Lung (tissue), 12 donors: ENCODE measurements around the gene FRRS1. TPM values are rescaled to one million over a fixed set of nuclear protein-coding genes. Genes with fewer than 3 reads are reported as not detected.

Experiments used
- ATAC-seq: fragments of 200-7000 bp; cut with Tn5 transposase; one replicate; pipeline ENCODE4 v1.9.1; 2020; ENCODE audit warnings: moderate number of reproducible peaks; ENCODE audit not compliant: insufficient read depth, low FRiP score
- DNase-seq, 3 donors: peaks; one replicate each; pipeline ENCODE4 v3.0.0-alpha.2; 2013 to 2017
- H3K27ac ChIP-seq, 2 donors: one replicate each; pipeline ENCODE4 v1.5.1; 2013; ENCODE audit warnings: mild to moderate bottlenecking in 2 of 2, moderate library complexity in 2 of 2, control low read depth in 1 of 2, inconsistent platforms in 1 of 2, low read depth in 1 of 2, low read length in 1 of 2
- H3K27me3 ChIP-seq, 3 donors: one replicate each; pipeline ENCODE4 v1.5.1; 2013; ENCODE audit warnings: low read length in 2 of 3; ENCODE audit not compliant: control insufficient read depth in 3 of 3, insufficient read depth in 3 of 3
- H3K36me3 ChIP-seq, 4 donors: one replicate each; pipeline ENCODE4 v1.5.1; 2013; ENCODE audit warnings: low read length in 4 of 4, mild to moderate bottlenecking in 1 of 4, moderate library complexity in 1 of 4; ENCODE audit not compliant: control insufficient read depth in 4 of 4, insufficient read depth in 4 of 4
- H3K4me1 ChIP-seq, 5 donors: one replicate each; pipeline ENCODE4 v1.5.1; 2013; ENCODE audit warnings: low read length in 5 of 5, mild to moderate bottlenecking in 2 of 5, moderate library complexity in 1 of 5; ENCODE audit not compliant: control insufficient read depth in 5 of 5, insufficient read depth in 5 of 5
- H3K4me3 ChIP-seq: one replicate; pipeline ENCODE4 v1.5.1; 2013; ENCODE audit warnings: mild to moderate bottlenecking, control low read depth, moderate library complexity
- H3K9ac ChIP-seq, 2 donors: one replicate each; pipeline ENCODE4 v1.5.1; 2013; ENCODE audit warnings: low read length in 2 of 2, control low read depth in 1 of 2; ENCODE audit not compliant: insufficient read depth in 1 of 2
- H3K9me3 ChIP-seq, 4 donors: one replicate each; pipeline ENCODE4 v1.5.1; 2013; ENCODE audit warnings: low read length in 3 of 4, mild to moderate bottlenecking in 1 of 4, moderate library complexity in 1 of 4; ENCODE audit not compliant: control insufficient read depth in 4 of 4, insufficient read depth in 3 of 4
- WGBS, 2 donors: extraction: QIAGEN DNeasy Blood & Tissue Kit; methylation state at CpG; one replicate each; pipeline ENCODE4 v1.1.7; 2013; 5-methylcytosine and 5-hydroxymethylcytosine counted together
- polyA plus RNA-seq, 2 donors: library from polyadenylated mRNA; stranded (reverse); fragments of 200-250 nt; gene quantifications; one replicate each; pipeline ENCODE4 v1.2.1, GENCODE V29; 2013
- total RNA-seq, 2 donors: library from RNA; depleted of rRNA in 1 of 2; stranded (reverse); fragments of >200 nt in 1 of 2; gene quantifications; one replicate each; pipeline ENCODE4 v1.2.1, GENCODE V29; 2014 to 2021
- TF ChIP-seq, protein P1 (sequence below): IDR thresholded peaks from 2 replicates; pipeline ENCODE4 v1.5.1; 2012; ENCODE audit warnings: mild to moderate bottlenecking; ENCODE audit errors: control extremely low read depth, extremely low read depth
- donor health status: control.
- donor health status: control.
- donor health status: Bipolar disorder and iron deficiency.
- donor health status: healthy.
- donor health status: DM: yes; HTN: yes; CAD: no.

FRRS1 gene
- total and polyA plus RNA-seq, 4 donors = 0.67 to 12.1 (median 7.4) TPM

DNA sequence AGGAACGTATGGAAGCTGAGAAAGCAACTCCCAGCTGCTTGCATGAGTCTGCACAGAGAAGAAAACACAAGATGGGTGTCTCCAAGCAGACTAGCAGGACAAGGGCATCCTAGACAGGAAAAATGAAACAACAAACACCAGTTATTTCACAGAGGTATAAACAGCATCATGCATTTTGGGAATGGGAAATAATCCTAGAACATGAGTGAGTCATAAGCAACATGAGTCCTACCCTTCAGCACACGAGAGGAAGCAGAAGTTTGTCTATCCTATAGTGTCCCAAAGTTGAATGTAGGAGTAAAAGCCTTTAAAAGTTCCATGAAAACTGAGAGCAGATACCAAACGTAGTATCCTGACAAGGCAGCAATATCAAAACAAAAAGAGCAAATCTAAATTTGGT, 11.3 kb upstream of the FRRS1 start:
- WGBS, 2 donors = 73 to 77% methylated on average over 3 of the region's 3 CpGs
- Histone ChIP-seq H3K27me3 (peaks cover 0 to 2% (median 0%) of the 10 kb centered on the region in 3 donors), H3K27ac (no peak overlapping the region), H3K9me3 (peaks cover 0 to 2% (median 0%) of the 10 kb centered on the region in 4 donors), H3K36me3 (no peaks in the 10 kb centered on the region), H3K9ac (no peak overlapping the region), H3K4me1 (no peaks in the 10 kb centered on the region), H3K4me3 (no peak overlapping the region)
- TF ChIP-seq, protein P1, sequence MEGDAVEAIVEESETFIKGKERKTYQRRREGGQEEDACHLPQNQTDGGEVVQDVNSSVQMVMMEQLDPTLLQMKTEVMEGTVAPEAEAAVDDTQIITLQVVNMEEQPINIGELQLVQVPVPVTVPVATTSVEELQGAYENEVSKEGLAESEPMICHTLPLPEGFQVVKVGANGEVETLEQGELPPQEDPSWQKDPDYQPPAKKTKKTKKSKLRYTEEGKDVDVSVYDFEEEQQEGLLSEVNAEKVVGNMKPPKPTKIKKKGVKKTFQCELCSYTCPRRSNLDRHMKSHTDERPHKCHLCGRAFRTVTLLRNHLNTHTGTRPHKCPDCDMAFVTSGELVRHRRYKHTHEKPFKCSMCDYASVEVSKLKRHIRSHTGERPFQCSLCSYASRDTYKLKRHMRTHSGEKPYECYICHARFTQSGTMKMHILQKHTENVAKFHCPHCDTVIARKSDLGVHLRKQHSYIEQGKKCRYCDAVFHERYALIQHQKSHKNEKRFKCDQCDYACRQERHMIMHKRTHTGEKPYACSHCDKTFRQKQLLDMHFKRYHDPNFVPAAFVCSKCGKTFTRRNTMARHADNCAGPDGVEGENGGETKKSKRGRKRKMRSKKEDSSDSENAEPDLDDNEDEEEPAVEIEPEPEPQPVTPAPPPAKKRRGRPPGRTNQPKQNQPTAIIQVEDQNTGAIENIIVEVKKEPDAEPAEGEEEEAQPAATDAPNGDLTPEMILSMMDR = no peak
- ATAC-seq (no peak), DNase-seq (no peak)

DNA sequence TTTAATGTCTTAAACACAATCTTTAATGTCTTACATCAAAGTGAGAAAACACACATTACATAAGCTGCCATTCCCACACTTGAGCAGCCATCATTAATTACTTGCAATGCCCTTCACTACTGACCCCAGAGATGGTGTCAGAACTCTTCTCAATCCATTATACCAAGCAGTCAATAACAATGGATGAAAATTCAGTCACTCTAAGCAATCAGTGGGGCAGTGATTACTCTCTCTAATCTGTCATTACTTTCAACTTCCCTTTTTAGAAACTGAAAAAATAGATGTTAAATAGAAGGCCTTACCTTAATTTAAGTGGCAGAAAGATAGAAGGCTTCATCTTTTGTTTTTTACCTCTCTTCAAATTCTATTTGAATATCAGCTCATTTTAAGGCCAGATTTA, 9.7 kb upstream of the FRRS1 start:
- TF ChIP-seq, protein P1 = no peak
- Histone ChIP-seq H3K9me3 (peaks cover 0 to 2% (median 0%) of the 10 kb centered on the region in 4 donors), H3K36me3 (no peaks in the 10 kb centered on the region), H3K9ac (no peak overlapping the region), H3K4me1 (no peaks in the 10 kb centered on the region), H3K27ac (no peak overlapping the region), H3K27me3 (peaks cover 0 to 2% (median 0%) of the 10 kb centered on the region in 3 donors), H3K4me3 (no peak overlapping the region)
- ATAC-seq (no peak), DNase-seq (no peak)

DNA sequence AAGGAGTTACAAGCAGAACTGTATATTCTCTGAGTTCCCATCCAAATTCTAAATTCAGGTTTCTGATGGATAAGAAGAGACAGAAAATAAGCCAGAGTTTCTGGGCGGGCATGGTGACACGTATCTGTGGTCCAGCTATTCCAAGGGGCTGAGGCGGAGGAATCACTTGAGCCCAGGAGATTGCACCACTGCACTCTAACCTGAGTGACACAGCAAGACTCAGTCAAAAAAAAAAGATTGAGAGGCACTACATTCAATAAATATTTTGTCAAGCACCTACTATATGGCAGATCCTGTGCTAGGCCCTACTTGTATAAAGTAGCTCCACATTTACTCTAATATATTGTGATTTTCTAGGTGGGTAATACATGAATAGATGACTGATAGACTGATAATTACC, 6.4 kb upstream of the FRRS1 start:
- Histone ChIP-seq H3K4me3 (no peak overlapping the region), H3K36me3 (no peaks in the 10 kb centered on the region), H3K4me1 (peaks cover 0 to 9% (median 5%) of the 10 kb centered on the region in 5 donors), H3K27me3 (no peaks in the 10 kb centered on the region), H3K27ac (no peak overlapping the region), H3K9me3 (peaks cover 0 to 1% (median 0%) of the 10 kb centered on the region in 4 donors), H3K9ac (no peak overlapping the region)
- TF ChIP-seq, protein P1 = no peak
- 89 to 96% methylated on average over 3 of the region's 3 CpGs for WGBS, 2 donors
- ATAC-seq (no peak), DNase-seq (no peak)

DNA sequence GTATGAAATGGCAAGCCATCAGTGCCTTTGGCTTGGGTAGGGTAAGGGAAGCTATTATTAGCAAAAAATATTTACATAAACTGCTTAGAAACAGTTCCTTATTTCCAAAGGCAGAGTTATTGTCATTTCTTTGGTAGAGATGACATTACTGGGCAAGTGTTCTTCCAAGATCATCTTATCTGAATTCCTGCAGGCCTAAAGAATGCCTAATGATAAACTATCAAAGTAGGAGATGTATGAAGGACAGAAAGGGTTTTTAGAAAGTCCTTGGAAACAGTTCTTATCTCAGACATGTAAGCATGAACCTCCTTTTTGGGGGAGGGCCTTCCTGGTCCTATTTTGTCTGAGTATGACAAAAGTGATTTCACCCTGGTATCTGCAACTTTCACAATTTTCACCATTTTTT, 5.1 kb upstream of the FRRS1 start:
- Histone ChIP-seq H3K4me1 (peaks cover 0 to 12% (median 5%) of the 10 kb centered on the region in 5 donors), H3K27ac (no peak overlapping the region), H3K27me3 (no peaks in the 10 kb centered on the region), H3K4me3 (no peak overlapping the region), H3K36me3 (no peaks in the 10 kb centered on the region), H3K9ac (no peak overlapping the region), H3K9me3 (no peaks in the 10 kb centered on the region)
- TF ChIP-seq, protein P1 = no peak
- no peak for DNase-seq
- no peak for ATAC-seq
